ENCODE measurements around the gene PDILT.

PDILT gene

DNA sequence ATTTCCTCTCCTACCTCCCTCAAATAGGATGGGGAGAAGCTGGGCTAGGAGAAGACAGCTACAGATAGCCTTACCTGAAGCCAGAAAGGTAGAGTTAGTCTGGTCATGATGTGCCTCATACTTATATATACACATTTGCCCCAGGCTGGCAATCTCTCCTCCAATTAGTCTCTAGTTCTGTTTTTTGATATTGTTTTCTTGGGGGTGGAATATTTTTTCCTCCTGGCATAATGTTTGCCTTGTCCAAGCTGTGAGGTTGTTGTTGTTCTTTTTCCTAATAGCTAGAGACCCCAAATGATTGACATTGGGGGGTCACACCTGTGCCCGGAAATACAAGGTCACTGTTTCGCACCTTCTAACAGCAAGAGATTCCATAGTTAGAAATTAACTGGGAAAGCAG, 51.9 kb downstream of the PDILT start, which contains the start of gene UMOD:
Gene UMOD, minus strand, starts transcription at position 101 of the 400 bp plus-strand sequence. CDS start 1,978 bp downstream, outside the sequence.
- Histone ChIP-seq H3K9ac (ENCODE audit: low read depth, low read length) (no peak within 1 kb of the TSS), H3K9me3 (replicated peaks; ENCODE audit: low read length) (no peaks in the 10 kb centered on the region), H3K4me1 (ENCODE audit: control insufficient read depth, insufficient read depth, low read length) (no peaks in the 10 kb centered on the region), H3K27me3 (ENCODE audit: control insufficient read depth, insufficient read depth, low read length) (no peaks in the 10 kb centered on the region), H3K4me3 (ENCODE audit: low read length) (no peak within 1 kb of the TSS), H3K4me2 (ENCODE audit: low read length) (no peak within 1 kb of the TSS), H3K36me3 (ENCODE audit: insufficient read depth, low read length) (no peaks in the 10 kb centered on the region)

DNA sequence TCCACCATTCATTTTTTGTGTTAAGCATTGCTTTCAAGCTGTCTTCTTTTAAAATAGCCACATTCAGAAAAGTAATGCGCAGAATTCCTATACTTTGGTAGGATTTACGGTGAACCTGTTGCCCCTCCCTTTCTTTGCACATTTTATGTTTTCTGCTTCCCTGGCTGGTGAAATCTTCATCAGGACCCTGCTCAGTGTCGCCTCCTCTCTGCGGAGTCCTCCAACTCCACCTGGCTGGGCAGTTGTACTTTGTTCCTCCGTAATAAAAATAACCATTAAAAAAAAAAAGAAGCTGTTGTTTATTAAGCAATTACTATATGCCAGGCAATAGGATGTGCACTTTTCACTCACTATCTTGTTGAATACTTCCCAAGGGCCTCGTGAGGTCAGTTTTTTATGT, 54.9 kb downstream of the PDILT start:
- H3K4me1 ChIP-seq (ENCODE audit: control insufficient read depth, insufficient read depth, low read length): no peaks in the 10 kb centered on the region

DNA sequence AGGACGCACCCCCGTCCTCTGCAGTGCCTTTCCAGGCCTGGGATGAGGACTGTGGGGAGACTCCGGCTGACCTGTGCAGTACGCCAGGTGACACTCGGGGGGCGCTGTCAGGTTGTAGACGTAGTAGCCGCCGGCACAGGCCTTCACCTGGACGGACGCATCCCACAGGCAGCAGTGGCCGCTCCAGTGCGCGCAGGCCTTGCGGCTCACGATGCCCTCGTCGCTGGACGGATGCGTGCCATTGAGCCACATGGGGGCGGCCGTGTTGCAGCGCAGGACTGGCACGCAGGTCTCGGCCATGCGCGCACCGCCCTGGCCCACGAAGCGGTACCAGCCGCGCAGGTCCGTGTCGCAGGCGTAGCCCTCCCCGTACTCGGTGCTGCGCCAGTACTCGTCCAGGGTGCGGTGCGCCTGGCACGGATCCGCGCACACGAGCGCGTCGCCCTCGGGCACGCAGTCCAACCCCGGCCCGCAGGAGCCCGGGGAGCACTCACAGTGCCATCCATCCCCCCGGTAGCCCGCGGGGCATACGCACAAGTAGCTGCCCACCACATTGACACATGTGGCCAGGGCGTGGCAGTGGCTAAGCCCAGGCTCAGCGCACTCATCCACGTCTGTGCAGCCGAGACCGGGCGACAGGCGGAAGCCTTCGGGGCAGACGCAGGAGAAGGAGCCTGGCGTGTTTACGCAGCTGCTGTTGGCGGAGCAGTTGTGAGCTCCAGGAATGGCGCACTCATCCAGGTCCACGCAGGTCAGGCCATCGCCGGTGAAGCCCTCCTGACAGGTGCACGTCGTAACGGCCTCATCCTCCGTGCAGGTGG, 56.0 kb downstream of the PDILT start:
- Histone ChIP-seq H3K4me2 (ENCODE audit: low read length) (no peak overlapping the region), H3K4me3 (ENCODE audit: low read length) (no peak overlapping the region), H3K9me3 (replicated peaks; ENCODE audit: low read length) (no peaks in the 10 kb centered on the region), H3K27me3 (ENCODE audit: control insufficient read depth, insufficient read depth, low read length) (no peaks in the 10 kb centered on the region), H3K9ac (ENCODE audit: low read depth, low read length) (no peak overlapping the region), H3K4me1 (ENCODE audit: control insufficient read depth, insufficient read depth, low read length) (no peaks in the 10 kb centered on the region), H3K36me3 (ENCODE audit: insufficient read depth, low read length) (no peaks in the 10 kb centered on the region)

More for the DNA sequence above, 54.9 kb downstream of the PDILT start:
- no peaks in the 10 kb centered on the region for H3K27me3 ChIP-seq (ENCODE audit: control insufficient read depth, insufficient read depth, low read length)
- no peak overlapping the region for H3K4me2 ChIP-seq (ENCODE audit: low read length)
- no peak overlapping the region for H3K4me3 ChIP-seq (ENCODE audit: low read length)
- H3K9ac ChIP-seq (ENCODE audit: low read depth, low read length): no peak overlapping the region
- H3K36me3 ChIP-seq (ENCODE audit: insufficient read depth, low read length): no peaks in the 10 kb centered on the region
- H3K9me3 ChIP-seq (replicated peaks; ENCODE audit: low read length): no peaks in the 10 kb centered on the region

- Histone ChIP-seq H3K27me3 (ENCODE audit: control insufficient read depth, insufficient read depth, low read length) (no peaks in the 10 kb centered on the region), H3K4me2 (ENCODE audit: low read length) (no peak overlapping the region), H3K9me3 (replicated peaks; ENCODE audit: low read length) (no peaks in the 10 kb centered on the region), H3K4me1 (ENCODE audit: control insufficient read depth, insufficient read depth, low read length) (no peaks in the 10 kb centered on the region), H3K4me3 (ENCODE audit: low read length) (no peak overlapping the region), H3K36me3 (ENCODE audit: insufficient read depth, low read length) (no peaks in the 10 kb centered on the region), H3K9ac (ENCODE audit: low read depth, low read length) (no peak overlapping the region)
Measured at GRCh38 chr16:20347666-20348364, 56.7 kb downstream of the PDILT start.

- no peaks in the 10 kb centered on the region for H3K4me1 ChIP-seq (ENCODE audit: control insufficient read depth, insufficient read depth, low read length)
- H3K36me3 ChIP-seq (ENCODE audit: insufficient read depth, low read length): no peaks in the 10 kb centered on the region
- no peak overlapping the region for H3K4me2 ChIP-seq (ENCODE audit: low read length)
- H3K9me3 ChIP-seq (replicated peaks; ENCODE audit: low read length): no peaks in the 10 kb centered on the region
- no peak overlapping the region for H3K9ac ChIP-seq (ENCODE audit: low read depth, low read length)
- H3K27me3 ChIP-seq (ENCODE audit: control insufficient read depth, insufficient read depth, low read length): no peaks in the 10 kb centered on the region
- no peak overlapping the region for H3K4me3 ChIP-seq (ENCODE audit: low read length)
Measured at GRCh38 chr16:20344611-20345010, 59.9 kb downstream of the PDILT start.

GRCh38 chr16:20339744-20340143, 64.8 kb downstream of the PDILT start:
- H3K9ac ChIP-seq (ENCODE audit: low read depth, low read length): no peak overlapping the region
- H3K9me3 ChIP-seq (replicated peaks; ENCODE audit: low read length): no peaks in the 10 kb centered on the region
- H3K4me1 ChIP-seq (ENCODE audit: control insufficient read depth, insufficient read depth, low read length): no peaks in the 10 kb centered on the region
- H3K4me3 ChIP-seq (ENCODE audit: low read length): no peak overlapping the region
- no peaks in the 10 kb centered on the region for H3K36me3 ChIP-seq (ENCODE audit: insufficient read depth, low read length)
- no peak overlapping the region for H3K4me2 ChIP-seq (ENCODE audit: low read length)
- H3K27me3 ChIP-seq (ENCODE audit: control insufficient read depth, insufficient read depth, low read length): no peaks in the 10 kb centered on the region

DNA sequence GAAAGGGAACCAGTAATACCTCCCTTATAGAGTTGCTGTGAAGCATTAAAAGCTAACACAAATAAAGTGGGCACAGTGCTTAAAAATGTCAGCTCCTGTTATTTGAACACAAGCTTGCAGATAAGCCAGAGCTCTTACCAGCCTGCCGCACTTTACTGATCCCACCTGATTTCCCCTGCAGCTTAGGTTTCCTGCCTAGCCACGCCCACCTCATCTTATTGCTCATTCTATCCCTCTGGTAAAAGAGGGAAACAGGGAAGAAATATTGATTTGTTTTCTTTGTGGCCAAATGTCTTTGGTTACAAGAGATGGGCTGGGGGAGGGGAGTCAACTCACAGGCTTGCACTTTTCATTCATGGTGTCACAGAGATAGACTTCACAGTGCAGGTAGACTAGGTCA, 67.6 kb downstream of the PDILT start:
- Histone ChIP-seq H3K4me2 (ENCODE audit: low read length) (no peak overlapping the region), H3K36me3 (ENCODE audit: insufficient read depth, low read length) (no peaks in the 10 kb centered on the region), H3K9ac (ENCODE audit: low read depth, low read length) (no peak overlapping the region), H3K4me3 (ENCODE audit: low read length) (no peak overlapping the region), H3K27me3 (ENCODE audit: control insufficient read depth, insufficient read depth, low read length) (no peaks in the 10 kb centered on the region), H3K9me3 (replicated peaks; ENCODE audit: low read length) (no peaks in the 10 kb centered on the region), H3K4me1 (ENCODE audit: control insufficient read depth, insufficient read depth, low read length) (no peaks in the 10 kb centered on the region)

- H3K9ac ChIP-seq (ENCODE audit: low read depth, low read length): no peak overlapping the region
- H3K9me3 ChIP-seq (replicated peaks; ENCODE audit: low read length): no peaks in the 10 kb centered on the region
- H3K4me2 ChIP-seq (ENCODE audit: low read length): no peak overlapping the region
- H3K36me3 ChIP-seq (ENCODE audit: insufficient read depth, low read length): no peaks in the 10 kb centered on the region
- no peaks in the 10 kb centered on the region for H3K4me1 ChIP-seq (ENCODE audit: control insufficient read depth, insufficient read depth, low read length)
- H3K4me3 ChIP-seq (ENCODE audit: low read length): no peak overlapping the region
- H3K27me3 ChIP-seq (ENCODE audit: control insufficient read depth, insufficient read depth, low read length): no peaks in the 10 kb centered on the region
Measured at GRCh38 chr16:20334396-20334795, 70.1 kb downstream of the PDILT start.

DNA sequence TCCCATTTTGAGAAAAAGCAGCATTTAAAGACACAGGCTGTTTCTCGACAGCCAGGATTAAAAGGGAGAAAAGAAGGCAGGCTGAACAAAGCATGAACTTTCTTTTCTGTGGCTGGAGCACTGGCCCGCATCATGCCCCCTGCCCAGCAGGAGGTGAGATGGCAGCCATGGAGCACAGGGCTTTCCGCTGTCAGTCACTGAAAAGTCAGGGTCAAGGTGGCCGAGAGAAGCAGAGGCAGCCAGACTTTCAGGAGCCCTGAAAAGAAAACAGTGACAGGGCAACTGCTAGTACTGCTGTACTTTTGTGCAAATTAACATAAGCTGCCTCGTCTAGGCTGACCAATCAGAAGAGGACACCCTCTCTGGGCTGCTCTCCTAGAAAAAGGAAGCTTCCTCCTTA, 71.4 kb downstream of the PDILT start:
- no peaks in the 10 kb centered on the region for H3K27me3 ChIP-seq (ENCODE audit: control insufficient read depth, insufficient read depth, low read length)
- H3K4me1 ChIP-seq (ENCODE audit: control insufficient read depth, insufficient read depth, low read length): no peaks in the 10 kb centered on the region
- no peak overlapping the region for H3K9ac ChIP-seq (ENCODE audit: low read depth, low read length)
- H3K9me3 ChIP-seq (replicated peaks; ENCODE audit: low read length): no peaks in the 10 kb centered on the region
- no peaks in the 10 kb centered on the region for H3K36me3 ChIP-seq (ENCODE audit: insufficient read depth, low read length)
- no peak overlapping the region for H3K4me3 ChIP-seq (ENCODE audit: low read length)
- H3K4me2 ChIP-seq (ENCODE audit: low read length): no peak overlapping the region

DNA sequence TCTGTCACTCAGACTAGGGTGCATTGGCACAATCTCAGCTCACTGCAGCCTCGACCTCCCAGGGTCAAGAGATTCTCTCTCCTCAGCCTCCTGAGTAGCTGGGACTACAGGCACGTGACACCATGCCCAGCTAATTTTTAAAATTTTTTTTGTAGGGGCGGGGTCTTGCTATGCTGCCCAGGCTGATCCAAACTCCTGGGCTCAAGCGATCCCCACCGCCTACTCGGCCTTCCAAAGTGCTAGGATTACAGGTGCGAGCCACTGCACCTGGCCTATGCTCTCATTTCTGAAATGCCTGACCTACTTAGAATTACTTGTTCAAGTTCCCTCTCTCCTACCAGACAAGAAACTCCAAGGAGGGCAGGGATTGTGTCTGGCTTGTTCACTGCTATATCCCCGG, 72.1 kb downstream of the PDILT start:
- Histone ChIP-seq H3K9me3 (replicated peaks; ENCODE audit: low read length) (no peaks in the 10 kb centered on the region), H3K36me3 (ENCODE audit: insufficient read depth, low read length) (no peaks in the 10 kb centered on the region), H3K27me3 (ENCODE audit: control insufficient read depth, insufficient read depth, low read length) (no peaks in the 10 kb centered on the region), H3K4me2 (ENCODE audit: low read length) (no peak overlapping the region), H3K9ac (ENCODE audit: low read depth, low read length) (no peak overlapping the region), H3K4me1 (ENCODE audit: control insufficient read depth, insufficient read depth, low read length) (no peaks in the 10 kb centered on the region), H3K4me3 (ENCODE audit: low read length) (no peak overlapping the region)

GRCh38 chr16:20331635-20332034, 72.9 kb downstream of the PDILT start:
- no peak overlapping the region for H3K4me2 ChIP-seq (ENCODE audit: low read length)
- H3K27me3 ChIP-seq (ENCODE audit: control insufficient read depth, insufficient read depth, low read length): no peaks in the 10 kb centered on the region
- no peaks in the 10 kb centered on the region for H3K9me3 ChIP-seq (replicated peaks; ENCODE audit: low read length)
- H3K9ac ChIP-seq (ENCODE audit: low read depth, low read length): no peak overlapping the region
- H3K4me1 ChIP-seq (ENCODE audit: control insufficient read depth, insufficient read depth, low read length): no peaks in the 10 kb centered on the region
- H3K36me3 ChIP-seq (ENCODE audit: insufficient read depth, low read length): no peaks in the 10 kb centered on the region
- no peak overlapping the region for H3K4me3 ChIP-seq (ENCODE audit: low read length)

All from skeletal muscle satellite cell (primary cell).